ENCODE measurements around the gene PRKACA.

The PRKACA gene

DNA sequence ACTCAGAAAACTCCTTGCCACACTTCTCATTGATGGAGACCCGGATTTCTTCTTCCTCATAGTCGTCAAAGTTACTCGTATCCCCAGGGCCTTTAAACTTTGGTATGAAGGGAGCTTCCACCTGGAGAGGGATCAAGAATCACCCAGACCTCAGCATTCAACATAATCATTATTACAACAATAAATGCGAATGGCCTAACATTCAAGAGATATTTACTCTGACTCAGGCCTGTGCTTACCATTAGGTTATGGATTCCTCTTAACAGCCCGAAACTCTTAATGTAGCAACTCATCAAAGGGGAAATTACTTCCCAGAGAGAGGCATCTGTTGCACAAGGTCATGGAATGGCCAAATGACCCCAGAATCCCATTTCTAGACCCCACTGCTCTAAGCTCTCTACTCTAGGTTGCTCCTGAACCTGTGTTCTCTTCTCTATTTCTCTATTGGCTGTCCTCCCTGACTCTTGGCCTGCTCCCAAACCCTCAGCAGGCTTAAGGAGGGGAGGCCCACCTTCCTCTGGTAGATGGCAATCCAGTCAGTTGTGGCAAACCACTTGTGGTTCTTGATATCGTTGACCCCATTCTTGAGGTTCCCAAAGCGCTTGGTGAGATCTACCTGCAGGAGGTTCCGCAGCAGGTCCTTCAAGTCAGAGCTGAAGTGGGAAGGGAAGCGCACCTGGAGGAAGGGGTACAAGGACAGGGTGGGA lies 24.3 kb downstream of the PRKACA start:
- DNase-seq (ENCODE audit: low read depth, low spot score), result no peak

GRCh38 chr19:14091813-14092462 lies 25.6 kb downstream of the PRKACA start:
- no peak for DNase-seq (ENCODE audit: low read depth, low spot score)

DNA sequence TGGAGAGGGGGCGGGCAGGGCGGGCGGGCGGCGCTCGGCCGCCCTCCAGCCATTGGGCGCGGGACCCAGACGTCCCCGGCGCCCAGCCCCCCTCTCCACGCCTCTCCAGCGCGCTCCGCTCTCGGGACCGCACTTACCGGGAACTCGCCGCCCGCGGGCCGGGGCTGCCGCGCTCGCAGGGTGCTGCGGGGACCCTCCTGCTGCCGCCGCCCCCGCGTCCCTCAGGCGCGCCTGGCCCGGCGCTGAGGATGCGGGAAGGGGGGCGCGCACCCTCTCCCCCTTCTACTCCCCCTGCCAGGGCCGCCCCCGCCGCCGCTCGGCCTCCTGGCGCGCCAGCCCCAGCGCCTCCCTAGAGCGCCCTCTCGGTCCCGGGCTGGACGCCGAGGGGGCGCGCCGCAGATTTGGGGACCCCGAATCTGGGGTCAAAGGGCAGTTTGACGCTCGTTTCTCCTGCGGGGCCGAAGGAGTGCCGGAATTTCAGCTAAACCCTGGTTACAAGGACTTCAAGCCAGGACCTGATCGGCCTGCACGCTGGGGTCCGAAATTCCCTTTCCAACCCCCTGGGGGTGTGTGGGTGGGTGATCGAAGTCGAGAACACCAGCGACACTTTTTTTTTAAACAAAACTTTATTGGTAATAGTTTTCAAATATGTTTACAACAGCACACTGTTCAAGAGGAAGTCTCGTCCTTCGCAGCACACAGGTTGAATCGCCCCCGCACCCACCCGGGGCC lies 26.3 kb downstream of the PRKACA start:
- no peak for DNase-seq (ENCODE audit: low read depth, low spot score)

- peak; percentile 79 for DNase-seq (ENCODE audit: low read depth, low spot score)
Measured at GRCh38 chr19:14090509-14091080, 27.0 kb downstream of the PRKACA start, which contains the start of gene SAMD1. Gene SAMD1, minus strand, starts transcription at chr19:14090751.

- DNase-seq (ENCODE audit: low read depth, low spot score), result no peak
Measured at GRCh38 chr19:14089662-14090508, 27.7 kb downstream of the PRKACA start.

DNA sequence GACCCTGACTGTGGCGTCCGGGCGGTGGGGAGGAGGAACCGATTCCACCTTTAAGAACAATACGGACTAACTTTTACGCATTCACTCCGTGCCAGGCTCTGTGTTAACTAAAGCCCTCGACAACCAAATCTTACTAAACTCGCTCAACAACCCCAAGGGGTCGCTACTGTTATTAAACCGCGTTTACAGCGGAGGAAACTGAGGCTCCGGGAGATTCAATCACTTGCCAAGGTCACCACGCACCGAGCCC lies 28.2 kb downstream of the PRKACA start:
- DNase-seq (ENCODE audit: low read depth, low spot score), result no peak

GRCh38 chr19:14088634-14089411 lies 28.7 kb downstream of the PRKACA start:
- DNase-seq (ENCODE audit: low read depth, low spot score), result no peak

GRCh38 chr19:14086098-14086497 lies 31.5 kb downstream of the PRKACA start:
- no peak for DNase-seq (ENCODE audit: low read depth, low spot score)

GRCh38 chr19:14085309-14085995 lies 32.1 kb downstream of the PRKACA start, which contains the start of gene C19orf67:
Gene C19orf67, minus strand, starts transcription at chr19:14085783. Its CDS starts 156 bp downstream, at chr19:14085627.
- DNase-seq (ENCODE audit: low read depth, low spot score), result no peak

DNA sequence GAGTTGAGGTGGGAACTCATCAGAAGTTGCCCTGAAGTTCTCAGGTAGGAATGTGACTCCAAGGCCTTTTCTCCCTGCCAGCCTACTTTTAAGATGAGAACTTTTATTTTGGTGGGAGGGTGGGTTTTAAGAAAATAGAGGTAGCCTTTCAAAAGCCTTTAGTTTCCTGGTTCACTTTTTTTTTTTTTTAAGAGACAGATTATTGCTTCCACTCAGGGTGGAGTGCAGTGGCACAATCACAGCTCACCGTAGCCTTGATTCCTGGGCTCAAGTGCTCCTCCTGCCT lies 34.9 kb downstream of the PRKACA start:
- DNase-seq (ENCODE audit: low read depth, low spot score), result no peak

DNA sequence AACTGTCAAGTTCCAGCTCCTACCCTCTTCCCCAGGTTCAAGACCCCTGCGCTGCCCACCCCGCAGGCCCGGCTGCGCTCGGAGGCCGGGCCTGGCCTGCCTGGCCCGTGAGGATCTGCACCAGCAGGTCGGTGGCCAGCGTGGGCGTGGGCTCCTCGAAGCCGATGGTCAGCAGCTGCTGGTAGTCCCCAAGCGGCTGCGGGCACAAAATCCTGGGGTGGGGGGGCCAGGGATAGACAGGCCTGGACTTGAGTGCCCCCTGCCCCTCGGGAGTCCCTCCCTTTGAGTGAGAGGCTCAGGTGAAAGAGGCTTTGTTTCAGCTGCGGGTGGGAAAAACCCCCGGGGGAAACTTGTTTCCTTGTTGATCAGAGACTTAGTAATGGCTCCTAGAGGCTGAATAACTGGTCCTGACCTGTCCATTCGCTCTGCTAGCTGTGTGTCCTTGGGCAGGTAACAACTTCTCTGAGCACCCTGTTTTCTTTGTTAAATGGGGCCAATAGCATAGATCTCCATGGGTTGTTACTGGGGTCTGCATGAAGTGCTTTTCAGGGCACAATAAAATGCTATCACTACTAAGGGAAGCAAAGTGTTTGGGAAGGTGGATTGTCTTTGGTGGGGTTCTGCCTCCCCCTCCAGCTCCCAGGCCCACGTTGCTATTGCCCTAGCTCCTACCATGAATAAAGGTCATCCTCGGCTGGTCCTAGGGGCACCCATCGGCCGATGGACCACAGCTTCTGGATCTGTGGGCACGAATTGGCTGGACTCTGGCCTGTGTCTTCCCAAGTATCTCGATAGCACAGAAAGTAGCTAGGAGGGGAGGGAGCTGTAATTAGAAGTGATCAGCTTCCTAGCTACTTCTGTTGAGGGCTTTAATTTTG lies 35.5 kb downstream of the PRKACA start:
- no peak for DNase-seq (ENCODE audit: low read depth, low spot score)

- peak; percentile 97 for DNase-seq (ENCODE audit: low read depth, low spot score)
Measured at GRCh38 chr19:14080887-14081796, 36.4 kb downstream of the PRKACA start.

DNA sequence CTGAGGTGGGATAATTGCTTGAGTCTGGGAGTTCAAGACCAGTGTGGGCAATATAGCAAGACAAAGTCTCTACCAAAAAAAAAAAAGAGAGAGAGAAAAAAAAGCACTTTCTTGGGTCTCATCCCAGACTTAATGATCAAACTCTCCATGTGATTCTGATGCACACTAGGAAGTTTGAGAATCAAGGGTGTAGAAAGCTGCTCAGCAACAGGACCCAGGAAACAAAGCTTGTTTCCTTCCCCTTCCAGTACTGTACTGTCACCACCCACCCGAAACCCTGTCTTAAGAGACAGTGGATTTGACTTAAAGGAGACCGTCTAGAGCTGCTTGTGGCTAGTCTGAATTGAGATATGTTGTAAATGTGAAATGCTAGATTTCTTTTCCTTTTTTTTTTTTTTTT lies 39.2 kb downstream of the PRKACA start:
- no peak for DNase-seq (ENCODE audit: low read depth, low spot score)

GRCh38 chr19:14073925-14074838 lies 43.4 kb downstream of the PRKACA start:
- no peak for DNase-seq (ENCODE audit: low read depth, low spot score)

- DNase-seq (ENCODE audit: low read depth, low spot score), result peak; percentile 39
Measured at GRCh38 chr19:14073261-14073924, 44.2 kb downstream of the PRKACA start.

DNA sequence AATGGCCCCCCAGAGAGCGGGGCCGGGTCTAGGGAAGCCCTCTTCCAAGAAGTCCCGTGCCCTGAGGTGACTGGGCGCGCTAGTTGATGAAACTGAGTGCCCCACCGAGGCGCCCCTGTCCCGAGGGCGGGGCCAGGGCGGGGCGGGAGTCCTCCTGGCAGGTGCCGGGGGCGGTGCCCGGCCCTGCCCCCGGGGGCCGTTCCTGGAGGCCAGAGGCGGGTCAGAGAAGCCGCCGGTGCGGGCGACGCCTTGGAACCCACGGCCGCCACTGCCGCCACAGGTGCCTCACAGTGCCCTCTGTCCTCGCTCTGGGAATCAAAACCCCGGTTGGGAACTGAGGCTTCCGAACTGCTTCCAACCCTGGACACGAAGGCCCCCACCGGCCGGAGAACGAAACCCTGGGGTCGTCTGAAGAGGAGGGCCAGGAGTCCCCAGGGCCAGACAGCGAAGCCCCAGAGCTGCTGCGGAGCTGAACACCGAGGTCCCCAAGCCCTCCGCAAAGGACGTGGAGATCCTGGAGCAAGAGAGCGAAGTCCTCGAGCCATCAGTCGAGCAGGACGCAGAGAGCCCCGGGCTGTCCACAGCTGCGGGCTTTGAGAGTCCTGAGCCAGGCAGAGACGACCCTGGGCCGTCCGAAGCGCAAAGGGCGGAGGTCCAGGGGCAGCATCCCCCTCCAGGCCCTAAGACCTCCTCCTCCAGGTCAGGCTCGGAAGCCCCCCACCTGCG lies 44.9 kb downstream of the PRKACA start, which contains the start of gene MISP3:
Gene MISP3, plus strand, starts transcription at position 252 of the 726 bp plus-strand sequence. CDS start 524 bp downstream, outside the sequence.
- no peak for DNase-seq (ENCODE audit: low read depth, low spot score)
